DMS153 treated with DMSO at 0.1 percent for 48 hours (cell line): Measurements from ENCODE around the gene MOB2.

ENCODE experiments used
- DNase-seq: peaks from one replicate; lab custom pipeline; 2025; ENCODE audit not compliant: unreplicated experiment; lab: John Stamatoyannopoulos, UW

Gene MOB2

GRCh38 chr11:1488575-1489180, 2.1 kb upstream of the MOB2 start:
- no peak for DNase-seq

- DNase-seq, result no peak
Observed at GRCh38 chr11:1487851-1488574, 1.4 kb upstream of the MOB2 start.

GRCh38 chr11:1487091-1487850, 692 bp upstream of the MOB2 start:
- DNase-seq, result no peak

- no peak for DNase-seq
Observed at GRCh38 chr11:1485504-1485885, 1.1 kb downstream of the MOB2 start.

GRCh38 chr11:1484695-1485503, 1.7 kb downstream of the MOB2 start:
- DNase-seq, result no peak

- no peak for DNase-seq
Observed at GRCh38 chr11:1484061-1484671, 2.4 kb downstream of the MOB2 start.

- DNase-seq, result no peak
Observed at GRCh38 chr11:1483445-1483961, 3.1 kb downstream of the MOB2 start.

- DNase-seq, result no peak
Observed at GRCh38 chr11:1482581-1483444, 3.8 kb downstream of the MOB2 start.

- no peak for DNase-seq
Observed at GRCh38 chr11:1481861-1482441, 4.6 kb downstream of the MOB2 start.

GRCh38 chr11:1481483-1481825, 5.1 kb downstream of the MOB2 start:
- DNase-seq, result no peak

GRCh38 chr11:1480555-1481482, 5.8 kb downstream of the MOB2 start:
- no peak for DNase-seq

GRCh38 chr11:1480191-1480554, 6.4 kb downstream of the MOB2 start:
- DNase-seq, result no peak

GRCh38 chr11:1479678-1480118, 6.9 kb downstream of the MOB2 start:
- DNase-seq, result no peak

GRCh38 chr11:1479006-1479677, 7.4 kb downstream of the MOB2 start:
- no peak for DNase-seq

GRCh38 chr11:1478544-1478943, 8.0 kb downstream of the MOB2 start:
- DNase-seq, result no peak

- no peak for DNase-seq
Observed at GRCh38 chr11:1478011-1478410, 8.6 kb downstream of the MOB2 start.

GRCh38 chr11:1476940-1477736, 9.4 kb downstream of the MOB2 start:
- no peak for DNase-seq
